Astrocyte of the spinal cord (primary cell): ENCODE measurements around the gene DNAJC15.
A peak's percentile ranks its signal among the peaks of the same experiment; 100 is the strongest.

ENCODE experiments used
- DNase-seq: peaks from one replicate; pipeline ENCODE4 v3.0.0; 2011; ENCODE audit warnings: low read depth, low spot score
- H3K4me3 ChIP-seq: 2 replicates; pipeline ENCODE4 v1.5.1; 2011; ENCODE audit warnings: low read depth, mild to moderate bottlenecking, low read length, moderate library complexity
- in situ Hi-C: cut with HindIII; loops from 2 replicates; pipeline ENCODE4 v1.10.0; 2017; ENCODE audit warnings: low sequenced_read_pairs
- TF ChIP-seq, protein P1 (sequence below): IDR thresholded peaks from 2 replicates; pipeline ENCODE4 v1.5.1; 2012; ENCODE audit warnings: low read depth, mild to moderate bottlenecking, low read length, inconsistent platforms

The DNAJC15 gene

DNA sequence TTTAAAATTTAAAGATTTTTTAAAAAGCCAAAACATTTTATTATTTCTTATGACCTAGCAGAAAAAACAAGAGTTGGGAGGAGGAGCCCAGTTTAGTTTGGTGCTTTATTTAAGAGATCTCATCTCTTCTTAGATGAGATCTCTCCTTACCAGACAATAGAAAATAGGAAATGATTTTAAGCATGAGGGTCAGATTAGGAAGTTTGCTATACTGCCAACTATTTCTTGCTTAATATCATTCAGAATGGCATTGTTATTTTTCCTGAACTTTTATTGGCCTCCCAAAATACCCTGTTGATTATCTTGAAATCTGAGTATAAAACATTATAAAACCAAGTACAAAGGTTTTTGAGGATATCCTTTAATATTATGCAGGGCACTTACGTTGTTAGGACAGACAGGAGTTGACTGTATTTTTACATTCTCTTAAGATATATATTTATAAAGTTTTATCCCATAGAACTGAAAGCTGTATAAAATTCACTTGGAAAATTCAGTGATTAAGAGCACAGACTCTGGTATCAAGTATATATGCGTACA is 56.1 kb downstream of the DNAJC15 start:
- no peak for DNase-seq
- TF ChIP-seq, protein P1, sequence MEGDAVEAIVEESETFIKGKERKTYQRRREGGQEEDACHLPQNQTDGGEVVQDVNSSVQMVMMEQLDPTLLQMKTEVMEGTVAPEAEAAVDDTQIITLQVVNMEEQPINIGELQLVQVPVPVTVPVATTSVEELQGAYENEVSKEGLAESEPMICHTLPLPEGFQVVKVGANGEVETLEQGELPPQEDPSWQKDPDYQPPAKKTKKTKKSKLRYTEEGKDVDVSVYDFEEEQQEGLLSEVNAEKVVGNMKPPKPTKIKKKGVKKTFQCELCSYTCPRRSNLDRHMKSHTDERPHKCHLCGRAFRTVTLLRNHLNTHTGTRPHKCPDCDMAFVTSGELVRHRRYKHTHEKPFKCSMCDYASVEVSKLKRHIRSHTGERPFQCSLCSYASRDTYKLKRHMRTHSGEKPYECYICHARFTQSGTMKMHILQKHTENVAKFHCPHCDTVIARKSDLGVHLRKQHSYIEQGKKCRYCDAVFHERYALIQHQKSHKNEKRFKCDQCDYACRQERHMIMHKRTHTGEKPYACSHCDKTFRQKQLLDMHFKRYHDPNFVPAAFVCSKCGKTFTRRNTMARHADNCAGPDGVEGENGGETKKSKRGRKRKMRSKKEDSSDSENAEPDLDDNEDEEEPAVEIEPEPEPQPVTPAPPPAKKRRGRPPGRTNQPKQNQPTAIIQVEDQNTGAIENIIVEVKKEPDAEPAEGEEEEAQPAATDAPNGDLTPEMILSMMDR: no peak
- no peak overlapping the region for H3K4me3 ChIP-seq
- in situ Hi-C loops: no loop called here

DNA sequence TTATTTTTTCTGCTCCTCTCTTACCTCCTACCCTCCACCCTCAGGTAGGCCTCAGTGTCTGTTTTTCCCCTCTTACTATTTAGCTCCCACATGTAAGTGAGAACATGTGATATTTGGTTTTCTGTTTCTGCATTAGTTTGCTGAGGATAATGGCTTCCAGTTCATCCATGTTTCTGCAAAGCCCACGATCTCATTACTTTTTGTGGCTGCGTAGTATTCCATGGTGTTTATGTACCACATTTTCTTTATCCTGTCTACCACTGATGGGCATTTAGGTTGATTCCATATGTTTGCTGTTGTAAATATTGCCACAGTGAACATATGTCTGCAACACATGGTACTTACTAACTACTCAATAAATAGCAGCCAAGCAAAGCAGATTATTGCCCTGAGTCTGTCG is 56.8 kb downstream of the DNAJC15 start:
- in situ Hi-C loops: no loop called here
- TF ChIP-seq, protein P1: no peak

GRCh38 chr13:43081866-43082265 is 58.5 kb downstream of the DNAJC15 start:
- in situ Hi-C loops: no loop called here
- no peak for DNase-seq
- TF ChIP-seq, protein P1: no peak
- H3K4me3 ChIP-seq: no peak overlapping the region

More for the DNA sequence above, 56.8 kb downstream of the DNAJC15 start:
- no peak overlapping the region for H3K4me3 ChIP-seq
- no peak for DNase-seq

DNA sequence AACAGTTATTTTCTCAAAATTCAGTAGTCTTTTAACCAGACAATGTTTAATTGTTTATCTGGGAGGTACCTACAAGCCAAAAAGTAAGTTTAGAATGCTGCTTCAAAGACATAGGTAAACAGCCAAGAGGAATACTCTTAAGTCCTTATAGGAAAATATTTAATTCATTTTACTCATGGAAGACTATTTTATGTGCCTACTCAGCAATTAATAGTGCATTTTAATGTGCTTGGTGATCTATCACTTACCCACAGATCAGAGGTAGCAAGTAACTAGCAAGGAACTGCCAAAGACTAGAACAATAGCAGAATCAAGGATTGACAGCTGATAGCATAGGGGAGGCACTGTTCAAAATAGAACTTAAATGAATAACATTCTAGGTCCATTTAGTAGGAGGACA is 60.4 kb downstream of the DNAJC15 start:
- DNase-seq: no peak

GRCh38 chr13:43085545-43085944 is 62.2 kb downstream of the DNAJC15 start:
- peak; percentile 64 for DNase-seq
- TF ChIP-seq, protein P1: peak; percentile 41
- no peak overlapping the region for H3K4me3 ChIP-seq
- in situ Hi-C loops: no loop called here

More for the DNA sequence above, 60.4 kb downstream of the DNAJC15 start:
- TF ChIP-seq, protein P1: no peak
- no peak overlapping the region for H3K4me3 ChIP-seq
- in situ Hi-C loops: no loop called here

DNA sequence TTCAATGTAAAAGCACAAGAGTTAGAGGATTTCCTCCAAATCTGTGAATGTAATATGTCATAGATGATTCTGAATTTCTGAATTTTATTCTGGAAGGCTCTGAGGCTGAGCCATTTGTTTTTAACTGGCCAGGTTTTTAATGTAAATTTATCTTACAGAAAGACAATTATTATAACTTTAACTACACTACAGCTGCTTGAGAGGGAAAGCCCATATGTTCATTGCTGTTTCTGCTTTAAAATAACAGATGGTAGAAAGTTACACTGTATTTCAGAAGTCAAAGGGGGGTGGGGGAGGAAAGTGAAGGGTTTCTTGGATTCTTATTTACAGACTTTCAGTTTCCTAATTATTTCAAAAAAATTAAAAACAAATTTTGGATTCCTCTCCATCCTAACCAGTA is 62.8 kb downstream of the DNAJC15 start:
- no peak for DNase-seq
- in situ Hi-C loops: no loop called here
- no peak overlapping the region for H3K4me3 ChIP-seq
- TF ChIP-seq, protein P1: no peak

GRCh38 chr13:43088093-43088511 is 64.7 kb downstream of the DNAJC15 start:
- no peak overlapping the region for H3K4me3 ChIP-seq
- peak; percentile 34 for DNase-seq
- TF ChIP-seq, protein P1: no peak
- in situ Hi-C loops: no loop called here
